Stimulated activated CD8-positive, alpha-beta memory T cell treated with anti-CD3 and anti-CD28 coated beads, Interleukin-7, amount 100 ng/mL, for 1 hour (primary cell): Measurements from ENCODE around the gene C1QTNF9.
"Not testable (repeated sequence)": the region's sequence is repeated elsewhere in the genome, so short reads cannot be mapped to it uniquely, and the experiment has no call there.

ENCODE experiments used
- DNase-seq, 2 donors: peaks; one replicate each; pipeline ENCODE4 v3.0.0-alpha.2; 2020; ENCODE audit warnings: low read depth in 2 of 2

C1QTNF9 gene

GRCh38 chr13:24282256-24282655, 27.1 kb upstream of the C1QTNF9 start:
- no peak for DNase-seq

- DNase-seq = no peak
Observed at GRCh38 chr13:24284889-24285565, 24.4 kb upstream of the C1QTNF9 start.

GRCh38 chr13:24286624-24287023, 22.8 kb upstream of the C1QTNF9 start:
- no peak for DNase-seq

- no peak for DNase-seq
Observed at GRCh38 chr13:24287748-24288287, 21.6 kb upstream of the C1QTNF9 start.

DNA sequence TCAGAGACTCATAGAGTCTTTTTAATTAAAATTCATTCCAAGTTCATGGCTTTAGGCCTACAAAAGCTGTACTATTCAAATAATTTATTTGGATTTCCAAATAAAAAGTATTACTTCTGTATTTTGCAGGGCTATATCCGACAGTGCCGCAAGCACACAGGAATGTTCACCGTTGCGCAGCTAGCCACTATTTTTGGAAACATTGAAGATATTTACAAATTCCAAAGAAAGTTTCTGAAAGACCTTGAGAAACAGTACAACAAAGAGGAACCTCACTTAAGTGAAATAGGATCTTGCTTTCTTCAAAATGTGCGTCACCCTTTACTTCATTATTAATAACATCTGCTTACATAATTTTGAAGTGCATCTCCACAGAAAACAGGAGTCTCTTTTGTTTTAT, 20.5 kb upstream of the C1QTNF9 start:
- DNase-seq = no peak

- no peak for DNase-seq
Observed at GRCh38 chr13:24290280-24290932, 19.0 kb upstream of the C1QTNF9 start.

GRCh38 chr13:24292481-24292880, 16.9 kb upstream of the C1QTNF9 start:
- no peak for DNase-seq

- no peak for DNase-seq
Observed at GRCh38 chr13:24293746-24294145, 15.6 kb upstream of the C1QTNF9 start.

DNA sequence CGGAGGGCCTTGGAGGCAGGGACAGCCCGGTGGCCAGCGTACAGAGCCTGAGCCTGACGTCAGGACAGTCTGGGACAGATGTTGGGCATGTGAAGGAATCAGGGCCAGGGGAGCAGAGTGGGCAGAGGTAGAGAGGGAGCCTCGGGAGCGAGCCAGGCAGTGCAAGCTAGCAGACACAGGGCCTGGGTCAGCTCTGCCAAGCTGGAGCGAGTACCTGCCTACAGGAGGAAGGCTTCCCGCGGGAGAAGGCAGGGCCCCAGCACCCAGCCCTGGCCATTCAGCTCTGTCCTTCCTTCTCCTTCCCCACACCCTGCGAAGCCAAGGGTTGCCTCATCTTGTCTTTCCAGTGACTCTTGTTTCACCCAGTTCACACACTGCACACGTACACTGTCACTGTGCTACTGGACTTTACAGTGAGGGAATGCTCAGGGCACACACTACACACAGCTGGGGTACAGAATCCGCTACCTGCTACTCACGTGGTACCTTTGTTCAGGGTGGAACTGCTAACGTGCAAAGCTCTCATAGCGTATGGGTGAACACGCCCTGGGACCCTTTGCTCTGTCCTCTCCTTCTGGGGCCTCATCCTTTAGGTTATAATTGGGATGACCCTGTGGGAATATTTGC, 9.8 kb upstream of the C1QTNF9 start:
- no peak for DNase-seq

GRCh38 chr13:24301434-24301833, 7.9 kb upstream of the C1QTNF9 start:
- no peak for DNase-seq

- no peak for DNase-seq
Observed at GRCh38 chr13:24301911-24302310, 7.5 kb upstream of the C1QTNF9 start.

GRCh38 chr13:24304620-24305019, 4.8 kb upstream of the C1QTNF9 start:
- DNase-seq = no peak

DNA sequence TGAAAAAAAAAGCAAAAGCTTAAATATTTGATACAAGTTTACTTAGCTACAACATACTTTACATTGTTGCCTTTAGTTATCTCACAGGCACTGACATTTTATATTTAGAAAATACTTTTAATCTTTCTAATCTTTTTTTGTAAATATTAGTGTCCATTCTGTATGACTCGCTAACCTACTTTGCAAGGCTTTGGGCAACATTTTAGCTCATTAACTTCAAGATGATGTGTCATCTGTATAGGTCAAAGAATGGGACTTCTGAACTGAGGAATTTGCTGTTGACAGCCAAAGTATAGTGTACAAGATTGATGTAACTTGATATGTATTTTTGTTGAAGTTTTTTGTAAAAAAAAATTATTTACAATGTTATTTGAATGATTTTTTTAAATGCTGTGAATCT, 2.7 kb upstream of the C1QTNF9 start:
- no peak for DNase-seq

- no peak for DNase-seq
Observed at GRCh38 chr13:24307211-24308067, 1.9 kb upstream of the C1QTNF9 start.

- DNase-seq = no peak
Observed at GRCh38 chr13:24308068-24308445, 1.3 kb upstream of the C1QTNF9 start.

- no peak for DNase-seq
Observed at GRCh38 chr13:24308488-24309020, 826 bp upstream of the C1QTNF9 start.

DNA sequence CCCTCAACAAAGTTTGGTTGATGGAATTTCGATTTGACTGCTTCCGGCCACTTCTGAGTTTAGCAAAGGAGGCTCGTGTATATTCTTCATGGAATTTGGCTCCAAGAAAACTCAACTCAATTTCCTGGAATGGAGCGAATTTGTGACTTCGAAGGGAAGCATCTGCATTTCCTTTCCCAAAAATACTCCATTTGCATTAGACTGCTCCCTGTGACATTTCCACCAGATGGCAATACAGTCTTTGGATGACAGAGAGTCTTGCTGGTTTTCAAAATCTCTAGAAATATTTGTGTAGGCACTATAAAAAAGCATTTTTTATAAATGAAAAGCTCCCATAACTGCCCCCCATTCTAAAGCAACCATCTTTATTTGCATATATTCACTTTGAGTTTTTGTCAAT, 4.1 kb downstream of the C1QTNF9 start:
- DNase-seq = no peak

- DNase-seq = not testable (repeated sequence)
Observed at GRCh38 chr13:24317835-24318234, 8.5 kb downstream of the C1QTNF9 start.

GRCh38 chr13:24318878-24319277, 9.5 kb downstream of the C1QTNF9 start:
- DNase-seq = not testable (repeated sequence)

DNA sequence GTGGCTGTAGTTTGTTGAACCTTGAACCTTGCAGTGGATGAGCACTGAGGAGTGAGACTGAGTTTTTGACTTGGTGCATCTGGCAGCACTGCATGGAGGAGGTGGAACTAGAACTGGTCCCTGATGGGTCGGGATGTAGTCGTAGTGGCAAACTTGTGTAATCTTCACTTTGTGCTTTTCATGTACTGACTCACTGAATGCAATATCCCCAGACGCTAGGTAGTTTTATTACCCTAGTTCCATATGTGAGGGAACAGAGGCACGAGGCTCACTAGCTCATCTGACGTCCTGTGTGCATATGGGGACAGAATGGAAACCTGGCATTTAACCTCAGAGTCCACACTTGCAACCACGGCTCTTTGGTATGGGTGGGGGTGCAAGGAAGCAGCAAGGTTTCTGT, 10.3 kb downstream of the C1QTNF9 start:
- not testable (repeated sequence) for DNase-seq

- DNase-seq = not testable (repeated sequence)
Observed at GRCh38 chr13:24321416-24321815, 12.0 kb downstream of the C1QTNF9 start.

GRCh38 chr13:24322470-24322869, 13.1 kb downstream of the C1QTNF9 start:
- not testable (repeated sequence) for DNase-seq
